GM18502 (cell line): ENCODE data around the gene CYP2E1.
"Not testable (repeated sequence)": the region's sequence is repeated elsewhere in the genome, so short reads cannot be mapped to it uniquely, and the experiment has no call there.

Experiments used
- ATAC-seq: cut with Tn5 transposase; IDR thresholded peaks from one replicate; pipeline ENCODE4 v1.9.1; 2021; ENCODE audit warnings: mild to moderate bottlenecking; ENCODE audit not compliant: unreplicated experiment, poor library complexity

CYP2E1 gene

GRCh38 chr10:133568287-133568614 lies 41.1 kb downstream of the CYP2E1 start:
- ATAC-seq, result no peak

DNA sequence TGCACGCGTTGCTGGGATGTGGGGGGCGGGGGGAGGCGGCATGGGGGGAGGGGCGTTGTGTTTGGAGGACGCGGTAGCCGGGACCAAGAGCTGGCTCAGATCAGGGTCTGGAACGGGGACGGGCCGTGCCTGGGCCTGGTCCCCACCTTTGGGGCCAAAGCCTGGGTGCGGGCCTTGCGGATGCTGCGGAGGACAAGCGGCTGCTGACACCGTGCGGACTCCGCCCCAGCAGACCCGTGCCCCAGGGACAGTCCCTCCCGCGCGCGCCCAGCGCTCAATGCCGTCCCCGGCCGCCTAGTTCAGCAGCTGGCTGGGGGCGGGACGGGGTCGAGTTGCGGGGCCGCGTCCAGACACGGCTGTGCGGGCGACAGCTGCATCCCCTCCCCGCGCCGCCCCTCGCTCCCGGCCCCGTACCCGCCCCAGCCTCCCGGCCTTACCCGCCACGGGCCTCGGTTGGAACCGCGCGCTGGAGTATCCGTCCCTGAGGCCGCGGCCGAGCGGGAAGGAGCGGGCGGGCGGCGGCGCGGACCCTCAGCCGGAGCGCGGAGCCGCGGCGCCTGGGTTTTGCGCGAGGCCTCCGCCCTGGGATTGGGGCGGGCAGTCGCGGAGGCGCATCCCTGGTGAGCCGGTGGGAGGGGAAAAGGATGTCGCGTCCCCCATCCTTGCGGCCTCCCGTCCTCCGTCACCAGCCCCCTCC lies 41.8 kb downstream of the CYP2E1 start:
- not testable (repeated sequence) for ATAC-seq

DNA sequence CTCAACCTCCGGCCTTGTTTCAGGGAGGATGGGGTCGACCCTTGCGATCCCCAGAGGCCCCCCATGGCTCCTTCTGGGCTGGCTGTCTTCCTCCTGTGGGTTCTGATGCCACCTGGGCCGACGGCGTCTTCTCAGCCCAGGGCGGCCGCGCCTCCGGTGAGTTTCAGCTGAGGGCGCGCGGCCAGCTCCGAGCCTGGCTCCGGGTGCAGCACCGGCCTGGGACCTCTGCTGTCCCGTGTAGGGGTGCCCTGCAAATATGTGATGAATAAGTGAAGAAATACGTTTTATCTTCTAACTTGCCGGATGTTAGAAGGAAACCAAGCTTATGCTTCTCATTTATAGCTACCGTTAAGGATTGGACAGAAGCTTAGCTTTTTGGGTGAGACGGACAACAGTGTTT lies 42.6 kb downstream of the CYP2E1 start:
- ATAC-seq, result not testable (repeated sequence)

DNA sequence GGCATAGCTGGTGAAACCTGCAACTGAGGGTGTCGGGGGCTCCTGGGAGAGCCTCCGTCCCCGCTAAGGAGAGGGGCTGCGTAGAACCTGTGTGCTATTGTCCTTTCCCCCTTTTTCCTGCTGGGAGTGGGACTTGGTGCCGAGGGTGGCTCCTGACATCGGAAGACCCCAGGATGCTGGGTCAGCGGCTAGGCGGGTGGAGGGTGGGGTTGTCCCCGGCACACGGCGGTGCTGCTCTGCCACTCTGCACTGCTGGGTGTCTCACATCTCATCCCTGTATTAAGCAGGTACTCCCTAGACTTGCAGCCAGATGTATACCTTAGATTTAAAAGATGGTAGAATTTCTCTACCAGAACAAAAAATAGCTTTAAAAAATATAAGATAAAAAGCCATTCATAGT lies 44.9 kb downstream of the CYP2E1 start:
- not testable (repeated sequence) for ATAC-seq

- ATAC-seq, result not testable (repeated sequence)
These were observed 46.3 kb downstream of the CYP2E1 start for GRCh38 chr10:133573460-133573859.

- not testable (repeated sequence) for ATAC-seq
These were observed 49.9 kb downstream of the CYP2E1 start for GRCh38 chr10:133577037-133577436.
